HL-60/S4 treated with retinoic acid at 250 ng/mL for 4 days and 3 days (cell line): Measurements from ENCODE around the gene PRKCB.

ENCODE experiments used
- in situ Hi-C: fragments of 300-500 bp; cut with MboI; formaldehyde crosslinking; loops from 2 replicates; pipeline ENCODE4 v1.7.0; 2022; ENCODE audit warnings: low sequenced_read_pairs

PRKCB gene

GRCh38 chr16:24035127-24035842 lies 199.5 kb downstream of the PRKCB start:
- in situ Hi-C loops, result no loop called here

- in situ Hi-C loops, result no loop called here
These were observed 200.3 kb downstream of the PRKCB start for GRCh38 chr16:24036038-24036543.

GRCh38 chr16:24036614-24037013 lies 200.8 kb downstream of the PRKCB start:
- in situ Hi-C loops, result no loop called here

GRCh38 chr16:24037335-24037734 lies 201.6 kb downstream of the PRKCB start:
- in situ Hi-C loops, result no loop called here

- in situ Hi-C loops, result loop anchor here (10.0 kb wide), 1 partner anchor 463 kb away; no protein-coding TSS in a partner anchor
These were observed 206.2 kb downstream of the PRKCB start for GRCh38 chr16:24041834-24042631.

- in situ Hi-C loops, result loop anchor here (10.0 kb wide), 1 partner anchor 460 kb away; no protein-coding TSS in a partner anchor
These were observed 208.7 kb downstream of the PRKCB start for GRCh38 chr16:24044467-24044866.

GRCh38 chr16:24045641-24046040 lies 209.9 kb downstream of the PRKCB start:
- in situ Hi-C loops, result loop anchor here (10.0 kb wide), 1 partner anchor 459 kb away; no protein-coding TSS in a partner anchor

- in situ Hi-C loops, result loop anchor here (10.0 kb wide), 1 partner anchor 458 kb away; no protein-coding TSS in a partner anchor
These were observed 210.7 kb downstream of the PRKCB start for GRCh38 chr16:24046442-24046841.

- in situ Hi-C loops, result loop anchor here (10.0 kb wide), 1 partner anchor 456 kb away; no protein-coding TSS in a partner anchor
These were observed 213.3 kb downstream of the PRKCB start for GRCh38 chr16:24049113-24049512.

- in situ Hi-C loops, result no loop called here
These were observed 215.3 kb downstream of the PRKCB start for GRCh38 chr16:24051125-24051524.

GRCh38 chr16:24052329-24053098 lies 216.7 kb downstream of the PRKCB start:
- in situ Hi-C loops, result no loop called here

- in situ Hi-C loops, result no loop called here
These were observed 217.5 kb downstream of the PRKCB start for GRCh38 chr16:24053099-24053946.

- in situ Hi-C loops, result no loop called here
These were observed 219.1 kb downstream of the PRKCB start for GRCh38 chr16:24054741-24055491.

- in situ Hi-C loops, result no loop called here
These were observed 226.6 kb downstream of the PRKCB start for GRCh38 chr16:24062270-24062817.

GRCh38 chr16:24069036-24069590 lies 233.3 kb downstream of the PRKCB start:
- in situ Hi-C loops, result no loop called here

- in situ Hi-C loops, result no loop called here
These were observed 235.1 kb downstream of the PRKCB start for GRCh38 chr16:24070851-24071250.

- in situ Hi-C loops, result no loop called here
These were observed 236.0 kb downstream of the PRKCB start for GRCh38 chr16:24071666-24072360.

- in situ Hi-C loops, result no loop called here
These were observed 237.5 kb downstream of the PRKCB start for GRCh38 chr16:24073321-24073720.
